Measurements from ENCODE around the gene PDE6B. TPM values are rescaled to one million over a fixed set of nuclear protein-coding genes. Genes with fewer than 3 reads are reported as not detected.
"Not testable (repeated sequence)": the region's sequence is repeated elsewhere in the genome, so short reads cannot be mapped to it uniquely, and the experiment has no call there.

The PDE6B gene
- polyA plus RNA-seq, 4 donors: 31.3 to 50.6 (median 38.7) TPM

GRCh38 chr4:699816-700580 lies 74.6 kb downstream of the PDE6B start:
- DNase-seq (ENCODE audit: low read depth in 4 of 4, low spot score in 3 of 4): no peak

DNA sequence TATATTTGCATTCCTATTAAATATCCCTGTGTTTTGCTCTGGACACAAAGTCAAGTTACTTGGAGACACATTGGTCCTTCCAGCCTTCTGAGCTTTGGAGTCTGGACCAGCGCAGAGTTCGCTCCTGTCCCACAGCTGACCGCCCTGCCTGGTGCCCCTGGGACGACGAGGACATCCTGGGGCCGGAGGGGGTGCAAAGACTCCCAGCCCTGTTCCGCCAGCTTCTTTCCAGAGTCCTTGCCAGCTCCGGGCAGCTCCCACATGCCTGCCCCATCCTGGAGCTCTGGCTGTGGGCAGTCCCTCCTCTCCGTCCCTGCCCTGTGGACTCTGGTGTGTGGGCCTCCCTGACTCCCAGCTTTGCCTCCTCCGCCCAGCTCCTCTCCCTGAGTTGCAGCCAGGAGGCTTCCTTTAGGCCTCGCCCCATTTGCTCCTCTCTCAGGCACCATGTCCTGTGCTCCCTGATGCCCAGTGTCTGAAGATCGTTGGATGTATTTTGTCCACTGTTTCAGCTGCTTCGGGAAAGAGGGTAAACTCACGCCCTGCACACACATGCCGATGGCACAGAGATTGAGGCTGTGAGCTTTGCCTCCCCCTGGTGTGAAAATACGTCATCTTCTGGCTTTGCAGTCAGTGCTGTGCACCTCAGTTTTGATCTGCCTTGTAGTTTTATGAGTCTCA lies 75.4 kb downstream of the PDE6B start:
- no peak for DNase-seq (ENCODE audit: low read depth in 4 of 4, low spot score in 3 of 4)

GRCh38 chr4:702618-703048 lies 77.3 kb downstream of the PDE6B start:
- DNase-seq (ENCODE audit: low read depth in 4 of 4, low spot score in 3 of 4): no peak

DNA sequence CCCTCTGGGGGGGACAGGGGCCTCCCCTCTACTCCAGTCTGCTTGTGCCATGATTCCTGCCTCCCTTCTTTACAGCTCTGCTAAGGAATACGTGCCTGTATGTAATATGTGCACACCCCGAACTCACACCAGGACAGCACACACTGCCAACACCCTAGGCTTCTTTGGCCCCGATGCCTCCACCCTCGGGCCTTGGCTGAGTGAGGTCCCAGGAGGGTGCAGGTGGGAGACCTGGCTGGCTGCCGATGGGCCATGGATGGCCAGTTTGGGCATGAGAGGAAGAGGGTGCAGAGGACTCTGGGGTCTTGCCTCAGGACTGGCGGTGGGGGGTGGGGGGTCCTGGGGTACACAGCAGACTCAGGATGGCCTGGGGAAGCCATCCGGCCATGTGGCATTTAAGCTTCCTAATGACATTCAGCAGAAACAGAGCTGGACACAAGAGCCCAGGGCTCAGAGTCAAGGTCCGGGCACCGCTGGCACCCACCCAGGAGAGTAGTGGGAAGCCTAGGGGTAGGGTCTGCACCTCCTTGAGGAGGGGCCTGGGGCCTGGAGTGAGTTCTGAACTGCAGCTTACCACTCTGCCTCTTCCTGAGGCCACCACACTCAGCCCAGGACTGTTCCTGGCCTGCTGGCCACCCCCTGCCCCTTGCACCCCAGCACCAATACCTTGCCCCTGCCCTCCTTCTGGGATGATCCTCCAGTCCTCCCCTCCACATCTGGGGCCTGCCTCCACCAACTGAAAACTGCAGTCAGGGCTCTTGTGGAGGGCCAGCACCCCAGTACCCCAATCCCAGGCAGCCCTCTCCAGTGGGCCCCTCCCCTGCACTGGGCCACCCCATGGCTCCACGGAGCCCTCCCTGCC lies 78.2 kb downstream of the PDE6B start:
- no peak for DNase-seq (ENCODE audit: low read depth in 4 of 4, low spot score in 3 of 4)

- no peak for DNase-seq (ENCODE audit: low read depth in 4 of 4, low spot score in 3 of 4)
Measured at GRCh38 chr4:704198-704891, 79.0 kb downstream of the PDE6B start.

GRCh38 chr4:704971-705277 lies 79.6 kb downstream of the PDE6B start:
- no peak for DNase-seq (ENCODE audit: low read depth in 4 of 4, low spot score in 3 of 4)

DNA sequence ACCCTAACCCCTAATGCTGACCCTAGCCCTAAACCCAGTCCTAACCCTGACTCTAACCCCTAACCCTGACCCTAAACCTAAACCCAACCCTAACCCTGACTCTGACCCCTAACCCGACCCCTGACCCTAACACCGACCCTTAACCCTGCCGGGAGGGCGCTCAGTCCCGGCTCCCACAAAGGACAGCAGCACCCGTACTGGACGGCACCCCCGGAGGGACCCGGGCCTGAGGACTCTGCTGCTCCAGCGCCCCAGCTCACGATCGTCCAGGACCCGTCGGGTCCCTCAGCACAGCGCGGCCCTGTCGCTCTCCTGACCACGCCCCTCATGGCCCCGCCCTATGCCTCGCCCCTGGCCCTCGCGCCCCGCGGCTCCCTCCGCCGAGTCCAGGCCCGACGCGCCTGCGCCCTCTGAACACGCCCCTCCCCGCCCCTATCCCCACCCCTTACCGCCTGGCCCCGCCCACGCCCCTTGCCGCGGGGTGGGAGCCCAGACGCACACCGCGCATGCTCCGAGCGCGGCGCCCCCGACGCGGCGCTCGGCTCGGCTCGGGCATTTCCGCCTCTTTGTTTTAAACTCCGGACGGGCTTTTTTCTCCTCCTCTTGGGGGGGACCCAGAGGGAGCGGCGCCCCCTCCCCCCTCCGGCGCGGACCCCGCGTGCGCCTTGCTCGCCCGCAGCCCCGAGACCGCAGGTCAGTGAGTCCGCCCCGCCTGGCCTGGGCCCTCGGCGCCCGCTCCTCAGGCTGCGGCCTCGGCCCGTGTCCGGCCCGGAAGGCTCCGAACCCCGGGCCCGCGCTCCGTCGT lies 80.1 kb downstream of the PDE6B start, which contains the start of gene PCGF3:
TSS of gene PCGF3 (plus strand) at position 555 of the 805 bp plus-strand sequence. CDS start 27,849 bp downstream, outside the sequence.
- DNase-seq (ENCODE audit: low read depth in 4 of 4, low spot score in 3 of 4): peak; percentile 84 to 90 (median 89)

DNA sequence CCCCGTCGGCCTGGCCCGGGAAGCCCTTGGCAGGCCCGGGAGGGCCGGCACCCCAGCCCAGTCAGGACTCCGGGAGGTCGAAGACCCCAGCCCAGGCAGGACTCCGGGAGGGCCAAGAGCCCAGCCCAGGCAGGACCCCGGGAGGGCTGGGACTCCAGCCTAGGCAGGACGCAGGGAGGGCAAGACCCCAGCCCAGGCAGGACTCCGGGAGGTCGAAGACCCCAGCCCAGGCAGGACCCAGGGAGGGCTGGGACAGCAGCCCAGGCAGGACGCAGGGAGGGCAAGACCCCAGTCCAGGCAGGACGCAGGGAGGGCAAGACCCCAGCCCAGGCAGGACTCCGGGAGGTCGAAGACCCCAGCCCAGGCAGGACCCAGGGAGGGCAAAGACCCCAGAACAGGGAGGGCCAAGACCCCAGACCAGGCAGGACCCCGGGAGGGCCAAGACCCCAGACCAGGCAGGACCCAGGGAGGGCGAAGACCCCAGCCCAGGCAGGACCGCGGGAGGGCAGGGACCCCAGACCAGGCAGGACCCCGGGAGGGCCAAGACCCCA lies 80.8 kb downstream of the PDE6B start:
- not testable (repeated sequence) for DNase-seq (ENCODE audit: low read depth in 4 of 4, low spot score in 3 of 4)

DNA sequence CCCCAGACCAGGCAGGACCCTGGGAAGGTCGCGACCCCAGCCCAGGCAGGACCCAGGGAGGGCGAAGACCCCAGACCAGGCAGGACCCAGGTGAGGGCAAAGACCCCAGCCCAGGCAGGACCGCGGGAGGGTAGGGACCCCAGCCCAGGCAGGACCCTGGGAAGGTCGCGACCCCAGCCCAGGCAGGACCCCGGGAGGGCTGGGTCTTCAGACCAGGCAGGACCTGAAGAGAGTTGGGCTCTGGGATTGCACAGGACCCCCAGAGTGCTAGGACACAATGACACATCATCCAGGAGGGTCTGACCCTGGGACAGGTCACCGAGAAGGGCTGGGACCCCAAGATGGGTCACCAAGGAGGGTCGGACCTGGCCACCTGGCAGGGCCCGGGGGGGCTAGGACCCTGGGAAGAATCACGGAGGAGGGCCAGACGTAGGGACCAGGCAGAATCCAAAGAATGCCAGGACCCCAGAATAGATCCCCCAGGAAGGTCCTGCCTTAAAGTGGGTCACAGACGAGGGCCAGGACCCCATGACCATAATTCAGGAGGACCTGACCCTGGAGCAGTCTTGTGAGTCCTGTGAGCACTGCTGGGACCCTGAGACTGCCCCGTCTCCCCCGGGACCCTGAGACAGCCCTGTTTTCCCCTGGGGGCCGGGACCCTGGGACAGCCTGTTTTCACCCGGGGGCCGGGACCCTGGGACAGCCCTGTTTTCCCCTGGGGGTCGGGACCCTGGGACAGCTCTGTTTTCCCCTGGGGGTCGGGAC lies 81.6 kb downstream of the PDE6B start:
- no peak for DNase-seq (ENCODE audit: low read depth in 4 of 4, low spot score in 3 of 4)

GRCh38 chr4:707929-708630 lies 82.7 kb downstream of the PDE6B start:
- no peak for DNase-seq (ENCODE audit: low read depth in 4 of 4, low spot score in 3 of 4)

DNA sequence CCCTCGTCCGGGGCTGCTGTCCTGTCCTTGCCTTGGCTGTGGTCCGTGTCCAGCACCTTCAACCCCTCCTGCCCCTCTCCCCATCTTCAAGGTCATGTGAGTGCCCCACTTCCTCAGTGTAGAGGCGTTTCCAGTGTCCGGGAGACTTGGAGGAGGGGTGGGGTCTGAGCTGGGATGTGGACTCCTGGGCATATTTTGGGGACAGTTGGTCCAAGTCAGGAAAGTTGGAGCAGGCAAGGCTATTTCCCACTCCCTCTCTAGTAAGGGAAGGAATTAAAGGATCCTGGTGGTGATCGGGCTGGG lies 83.2 kb downstream of the PDE6B start:
- no peak for DNase-seq (ENCODE audit: low read depth in 4 of 4, low spot score in 3 of 4)

DNA sequence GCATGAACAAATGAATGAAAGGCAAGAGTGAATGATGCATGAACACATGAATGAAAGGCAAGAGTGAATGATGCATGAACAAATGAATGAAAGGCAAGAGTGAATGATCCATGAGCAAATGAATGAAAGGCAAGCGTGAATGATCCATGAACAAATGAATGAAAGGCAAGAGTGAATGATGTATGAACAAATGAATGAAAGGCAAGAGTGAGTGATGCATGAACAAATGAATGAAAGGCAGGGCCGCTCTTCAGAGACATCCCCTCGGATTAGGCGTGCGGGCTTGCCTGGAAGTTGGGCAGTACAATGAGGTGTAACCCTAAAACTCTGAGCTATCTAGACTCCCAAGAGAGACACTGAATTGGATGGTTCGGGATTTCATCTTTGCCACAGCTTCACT lies 84.0 kb downstream of the PDE6B start:
- no peak for DNase-seq (ENCODE audit: low read depth in 4 of 4, low spot score in 3 of 4)

DNA sequence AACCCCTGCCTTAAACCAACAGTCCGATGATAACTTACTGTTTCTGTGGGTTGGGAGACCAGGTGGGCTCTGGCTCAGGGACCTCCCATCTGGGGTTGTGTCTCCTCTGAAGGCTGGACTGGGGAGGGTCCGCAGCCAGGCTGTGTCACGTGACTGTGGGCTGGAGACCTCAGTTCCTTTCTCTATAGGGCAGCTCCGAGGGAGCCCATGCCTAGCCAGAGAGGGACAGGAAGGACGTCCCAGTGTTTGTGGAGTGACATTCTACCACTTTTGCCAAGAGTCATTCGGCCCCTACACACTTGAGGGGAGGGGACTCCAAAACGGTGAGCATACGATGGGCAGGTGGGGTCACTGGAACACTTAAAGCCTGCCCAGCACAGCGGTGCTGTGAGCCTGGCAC lies 84.7 kb downstream of the PDE6B start:
- no peak for DNase-seq (ENCODE audit: low read depth in 4 of 4, low spot score in 3 of 4)

GRCh38 chr4:710916-711315 lies 85.5 kb downstream of the PDE6B start:
- DNase-seq (ENCODE audit: low read depth in 4 of 4, low spot score in 3 of 4): no peak

GRCh38 chr4:712093-712492 lies 86.7 kb downstream of the PDE6B start:
- DNase-seq (ENCODE audit: low read depth in 4 of 4, low spot score in 3 of 4): no peak

GRCh38 chr4:712916-713632 lies 87.7 kb downstream of the PDE6B start:
- no peak for DNase-seq (ENCODE audit: low read depth in 4 of 4, low spot score in 3 of 4)

- DNase-seq (ENCODE audit: low read depth in 4 of 4, low spot score in 3 of 4): no peak
Measured at GRCh38 chr4:714087-714486, 88.7 kb downstream of the PDE6B start.
